B cell (primary cell): ENCODE results near the gene AUNIP. TPM values are rescaled to one million over a fixed set of nuclear protein-coding genes. Genes with fewer than 3 reads are reported as not detected.

Experiments
- polyA plus RNA-seq: library from polyadenylated mRNA; depleted of rRNA; stranded (reverse); fragments of >200 nt; gene quantifications from 2 replicates; pipeline ENCODE4 v1.2.3, GENCODE V29; 2012
- small RNA-seq: library from RNA; depleted of rRNA; stranded (forward); fragments of <200 nt; gene quantifications from one replicate; pipeline ENCODE3, GENCODE V24; 2012; ENCODE audit warnings: low replicate concordance, low read depth; ENCODE audit not compliant: insufficient read length
- total RNA-seq, 2 donors: library from RNA; stranded (reverse); fragments of 120-200 nt in 1 of 2; gene quantifications; 1 replicate in 1 of 2; 2 replicates in 1 of 2; pipeline versions ENCODE4 v1.2.3 to v1.2.4, GENCODE V29; 2013 to 2022

The AUNIP gene
- total and polyA plus RNA-seq, 2 donors (not counting 1 experiment from before 2014, with no cell fraction given), result 0.27 TPM; not detected in 1

Small RNA genes lying within 50 kb of the gene (small RNA-seq; reads per million reads assigned to genes)
- not detected for gene AL033528.1
- not detected for gene RF00019
- gene SNRPFP2, result not detected

Other genes starting within 250 kb of the AUNIP start
- gene MAN1C1, start 242.7 kb downstream of the AUNIP start, total RNA-seq, result 0.70 and 0.89 TPM in 2 replicates
- 0.31 and 1.1 TPM in 2 replicates for gene MAN1C1, start 242.7 kb downstream of the AUNIP start, polyA plus RNA-seq
- gene SELENON, start 59.3 kb downstream of the AUNIP start, total RNA-seq, result 16.5 and 16.7 TPM in 2 replicates
- gene SELENON, start 59.3 kb downstream of the AUNIP start, polyA plus RNA-seq, result 8.5 and 10.9 TPM in 2 replicates
- gene MTFR1L, start 39.5 kb downstream of the AUNIP start, total RNA-seq, result 40.9 and 41.5 TPM in 2 replicates
- 39.5 and 44.6 TPM in 2 replicates for gene MTFR1L, start 39.5 kb downstream of the AUNIP start, polyA plus RNA-seq
- 5.5 and 6.6 TPM in 2 replicates for gene PAQR7, start 16.3 kb upstream of the AUNIP start, total RNA-seq
- 2.7 and 4.2 TPM in 2 replicates for gene PAQR7, start 16.3 kb upstream of the AUNIP start, polyA plus RNA-seq
- 42.2 and 48.0 TPM in 2 replicates for gene STMN1, start 47.0 kb upstream of the AUNIP start, total RNA-seq
- 9.9 and 20.7 TPM in 2 replicates for gene STMN1, start 47.0 kb upstream of the AUNIP start, polyA plus RNA-seq
- 8.8 and 10.8 TPM in 2 replicates for gene PAFAH2, start 138.6 kb upstream of the AUNIP start, total RNA-seq
- 5.1 and 6.0 TPM in 2 replicates for gene PAFAH2, start 138.6 kb upstream of the AUNIP start, polyA plus RNA-seq
- 0.12 TPM in 2 replicates for gene EXTL1, start 162.3 kb upstream of the AUNIP start, total RNA-seq
- not detected in 2 replicates for gene EXTL1, start 162.3 kb upstream of the AUNIP start, polyA plus RNA-seq
- gene SLC30A2, start 186.7 kb upstream of the AUNIP start, total RNA-seq, result not detected in 2 replicates
- gene SLC30A2, start 186.7 kb upstream of the AUNIP start, polyA plus RNA-seq, result not detected in 2 replicates
- gene TRIM63, start 208.2 kb upstream of the AUNIP start, total RNA-seq, result not detected in 2 replicates
- 0.22 TPM in 1 of 2 replicates, not detected in the other for gene TRIM63, start 208.2 kb upstream of the AUNIP start, polyA plus RNA-seq